Motor neuron (in vitro differentiated cells): ENCODE data around the gene TAF5L. TPM values are rescaled to one million over a fixed set of nuclear protein-coding genes. Genes with fewer than 3 reads are reported as not detected.

ENCODE experiments used
- ATAC-seq, 8 experiments: fragments of 200-7000 bp; cut with Tn5 transposase; replicated peaks in 6 of 8; 2 replicates each; pipeline ENCODE4 v1.8.0; 2021; ENCODE audit warnings: mild to moderate bottlenecking in 8 of 8, moderate library complexity in 8 of 8
- H3K27ac ChIP-seq, 2 donors: fragments of 250-450 bp; sonication (Bioruptor Pico); 2 replicates each; pipeline ENCODE4 v1.9.0; 2021; ENCODE audit warnings: antibody characterized with exemption in 2 of 2, mild to moderate bottlenecking in 2 of 2, moderate library complexity in 1 of 2
- H3K4me1 ChIP-seq, 2 donors: fragments of 250-450 bp; sonication (Bioruptor Pico); replicated peaks in 1 of 2; 2 replicates each; pipeline ENCODE4 v1.6.1; 2021; ENCODE audit warnings: antibody characterized with exemption in 2 of 2, mild to moderate bottlenecking in 2 of 2, moderate library complexity in 1 of 2
- H3K4me3 ChIP-seq, 5 donors: fragments of 250-450 bp; sonication (Bioruptor Pico); 2 replicates each; pipeline ENCODE4 v1.9.0; 2021; ENCODE audit warnings: antibody characterized with exemption in 5 of 5, mild to moderate bottlenecking in 5 of 5, moderate library complexity in 4 of 5
- WGBS, 10 experiments: fragments of 450-650 bp; shearing (Covaris generic); methylation state at CpG; one replicate each; pipeline ENCODE4 v1.0.0; 2022; 5-methylcytosine and 5-hydroxymethylcytosine counted together
- in situ Hi-C, 9 experiments: fragments of 400-800 bp; cut with MboI; loops; one replicate each; pipeline ENCODE4 v1.15.0; 2021; ENCODE audit warnings: low sequenced_read_pairs in 9 of 9, low pct_unique_long_range_greater_than_20kb in 2 of 9; ENCODE audit not compliant: unreplicated experiment in 9 of 9
- total RNA-seq, 8 experiments: library from RNA; unstranded; fragments of 300-600 nt; gene quantifications; 2 replicates each; pipeline versions ENCODE4 v1.2.3 to v1.2.4, GENCODE V29; 2022

Gene TAF5L
- total RNA-seq, 8 experiments from 2014 or later: 12.2 to 34.3 (median 17.9) TPM

DNA sequence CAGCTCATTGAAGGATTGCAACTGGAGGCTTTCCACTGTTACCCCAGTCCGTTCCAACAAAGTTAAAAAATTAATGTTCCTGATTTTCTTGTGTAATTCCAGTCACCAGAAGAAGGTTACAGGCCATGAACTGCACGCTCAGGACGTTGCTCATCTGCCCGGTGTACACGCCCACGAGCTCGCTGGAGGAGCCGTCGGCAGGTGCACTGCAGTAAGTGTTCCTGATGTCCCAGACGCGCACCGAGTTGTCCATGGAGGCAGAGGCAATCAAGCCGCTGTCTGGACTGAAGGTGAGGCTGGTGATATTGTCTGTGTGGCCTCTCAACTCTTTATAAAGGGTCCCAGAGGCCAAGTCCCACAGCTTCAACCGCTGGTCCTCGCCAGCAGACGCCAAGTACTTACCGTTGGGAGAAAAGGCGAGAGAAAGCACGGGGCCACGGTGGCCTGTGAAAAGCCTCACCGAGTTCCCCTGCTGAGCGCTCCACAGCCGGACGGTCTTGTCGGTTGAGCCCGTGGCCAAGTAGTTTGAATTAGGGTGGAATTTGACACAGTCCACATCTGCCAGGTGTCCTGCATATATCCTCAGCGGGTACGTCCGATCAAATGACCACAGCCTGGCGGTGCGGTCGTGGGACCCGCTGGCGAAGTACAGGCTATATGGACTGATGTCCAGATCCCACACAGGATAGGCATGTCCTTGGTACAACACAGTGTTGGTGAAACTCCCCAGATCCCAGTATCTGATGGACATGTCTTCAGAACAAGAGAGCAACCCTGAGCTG, 31.5 kb downstream of the TAF5L start:
- in situ Hi-C loops: no loop called here
- 94 to 100% (median 95%) methylated on average over 3 to 33 of the region's 34 CpGs; no CpG with 5 or more reads in 4 of the 10 experiments for WGBS, 10 experiments
- ATAC-seq: no peak
- Histone ChIP-seq H3K4me3 (no peak overlapping the region), H3K4me1 (no peaks in the 10 kb centered on the region), H3K27ac (no peak overlapping the region)

DNA sequence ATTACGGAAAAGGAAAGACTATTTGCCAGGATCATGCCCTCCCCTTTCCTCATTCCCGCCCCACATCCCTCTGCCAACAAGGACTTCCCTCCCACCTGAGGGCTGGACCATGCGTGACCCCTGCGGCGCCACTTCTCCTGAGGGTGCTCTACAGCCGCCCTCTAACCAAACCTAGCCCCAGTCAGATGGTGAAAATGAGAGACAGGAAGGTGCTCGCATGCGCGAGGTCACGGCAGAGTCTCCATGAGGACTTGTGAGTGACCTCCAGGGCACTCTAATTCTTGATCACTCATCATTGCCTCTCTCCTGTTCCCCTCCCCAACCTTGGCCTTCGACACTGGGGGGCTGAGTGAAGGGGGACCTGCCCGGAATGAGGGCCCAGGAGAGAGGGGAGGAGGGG, 32.1 kb downstream of the TAF5L start:
- ATAC-seq: no peak
- WGBS, 10 experiments: 90 to 100% (median 100%) methylated on average over 2 to 5 of the region's 12 CpGs; no CpG with 5 or more reads in 5 of the 10 experiments
- H3K27ac ChIP-seq: no peak overlapping the region
- H3K4me3 ChIP-seq: no peak overlapping the region
- no peaks in the 10 kb centered on the region for H3K4me1 ChIP-seq
- in situ Hi-C loops: no loop called here

DNA sequence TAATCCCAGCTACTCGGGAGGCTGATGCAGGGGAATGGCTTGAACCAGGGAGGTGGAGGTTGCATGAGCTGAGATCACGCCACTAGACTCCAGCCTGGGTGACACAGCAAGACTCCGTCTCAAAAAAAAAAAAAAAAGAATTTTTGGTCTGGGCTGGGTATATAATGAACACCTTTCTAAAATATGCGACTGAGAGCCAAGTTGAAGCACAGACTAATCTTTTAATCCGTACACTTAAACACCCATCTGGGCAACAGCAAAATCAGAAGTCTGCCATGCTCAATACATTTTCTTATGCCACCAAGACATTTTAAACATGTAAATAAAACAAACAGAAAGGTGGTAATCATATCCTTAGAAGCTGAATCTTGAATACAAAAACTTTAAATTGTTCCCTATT, 35.8 kb downstream of the TAF5L start:
- in situ Hi-C loops: no loop called here
- H3K4me1 ChIP-seq: no peaks in the 10 kb centered on the region
- H3K4me3 ChIP-seq: no peak overlapping the region
- WGBS, 10 experiments: 63 to 100% (median 95%) methylated on average over 2 to 5 of the region's 5 CpGs
- no peak overlapping the region for H3K27ac ChIP-seq
- no peak for ATAC-seq

DNA sequence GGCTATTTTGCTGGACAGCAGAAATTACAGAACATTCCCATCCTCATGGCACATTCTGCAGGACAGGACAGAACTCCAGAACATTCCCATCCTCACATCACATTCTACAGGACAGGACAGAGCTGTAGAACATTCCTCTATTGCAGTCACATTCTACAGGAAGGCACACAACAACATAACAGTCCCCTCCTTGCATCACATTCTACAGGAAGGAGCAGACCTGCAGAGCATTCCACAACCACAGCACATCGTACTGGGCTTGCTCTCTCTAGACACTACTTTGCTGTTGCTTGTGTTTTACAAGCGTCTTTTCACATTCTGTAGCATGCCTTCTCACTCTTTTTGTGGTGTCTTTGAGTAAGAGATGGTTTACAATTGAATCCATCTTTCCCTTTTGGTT, 40.6 kb downstream of the TAF5L start:
- Histone ChIP-seq H3K27ac (no peak overlapping the region), H3K4me3 (no peak overlapping the region), H3K4me1 (no peaks in the 10 kb centered on the region)
- in situ Hi-C loops: no loop called here
- no peak for ATAC-seq
- 0 to 100% (median 86%) methylated on average over 1 to 2 of the region's 2 CpGs; no CpG with 5 or more reads in 3 of the 10 experiments for WGBS, 10 experiments

DNA sequence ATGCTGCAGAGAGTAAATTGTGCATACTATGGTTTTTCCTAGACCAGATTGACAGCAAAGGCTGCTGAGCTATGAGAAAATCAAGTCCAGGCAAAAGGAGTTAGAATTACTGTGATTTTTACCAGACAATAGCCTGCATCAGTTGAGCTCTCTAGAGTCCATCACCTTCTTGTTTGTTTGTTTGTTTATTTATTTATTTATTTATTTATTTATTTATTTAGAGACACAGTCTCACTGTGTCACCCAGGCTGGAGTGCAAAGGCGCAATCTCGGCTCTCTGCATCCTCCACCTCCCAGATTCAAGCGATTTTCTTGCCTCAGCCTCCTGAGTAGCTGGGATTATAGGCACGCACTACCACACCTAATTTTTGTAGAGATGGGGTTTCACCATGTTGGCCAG, 43.2 kb downstream of the TAF5L start:
- H3K4me3 ChIP-seq: no peak overlapping the region
- in situ Hi-C loops: no loop called here
- WGBS, 10 experiments: 33 to 100% (median 88%) methylated on average over 1 to 4 of the region's 4 CpGs; no CpG with 5 or more reads in 2 of the 10 experiments
- no peak for ATAC-seq
- H3K4me1 ChIP-seq: peaks cover 4 to 12% of the 10 kb centered on the region in 2 donors
- H3K27ac ChIP-seq: no peak overlapping the region

DNA sequence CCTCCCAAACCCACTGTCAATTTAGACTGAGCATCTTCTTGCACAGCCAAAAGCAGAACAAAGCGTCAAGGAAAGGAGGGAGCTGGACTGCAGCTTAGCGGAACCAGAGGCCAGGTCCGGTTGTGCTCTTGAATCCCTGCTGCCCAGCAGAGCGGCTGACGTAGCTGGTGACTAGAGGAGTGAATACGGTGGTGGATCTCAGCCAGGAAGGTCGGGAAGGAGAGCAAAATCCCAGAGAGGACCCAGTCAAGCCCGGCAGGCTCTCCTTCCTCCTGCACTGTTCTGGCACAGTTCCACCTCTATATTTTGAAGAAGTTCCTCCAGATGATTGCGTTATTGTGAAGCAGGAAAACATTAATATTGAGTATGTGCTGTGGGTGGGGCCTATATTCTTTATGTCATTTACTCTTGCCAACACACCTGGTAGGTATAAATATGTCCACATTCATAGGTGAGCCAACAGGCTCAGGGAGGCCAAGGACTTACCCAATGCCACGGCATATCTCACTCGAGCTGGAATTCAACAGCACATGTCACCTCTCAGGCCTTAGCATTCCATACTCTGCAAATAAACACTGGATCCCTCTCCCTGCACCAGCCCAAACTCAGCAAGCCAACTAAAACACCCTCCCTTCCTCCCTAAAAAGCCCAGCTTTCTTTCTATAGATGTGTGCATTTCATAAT, 43.8 kb downstream of the TAF5L start:
- Histone ChIP-seq H3K27ac (no peak overlapping the region), H3K4me3 (no peak overlapping the region), H3K4me1 (peaks cover 4 to 12% of the 10 kb centered on the region in 2 donors)
- in situ Hi-C loops: no loop called here
- WGBS, 10 experiments: 60 to 95% (median 73%) methylated on average over 3 to 11 of the region's 11 CpGs; no CpG with 5 or more reads in 3 of the 10 experiments
- ATAC-seq: peak in 1 of 8 experiments; percentile 77

DNA sequence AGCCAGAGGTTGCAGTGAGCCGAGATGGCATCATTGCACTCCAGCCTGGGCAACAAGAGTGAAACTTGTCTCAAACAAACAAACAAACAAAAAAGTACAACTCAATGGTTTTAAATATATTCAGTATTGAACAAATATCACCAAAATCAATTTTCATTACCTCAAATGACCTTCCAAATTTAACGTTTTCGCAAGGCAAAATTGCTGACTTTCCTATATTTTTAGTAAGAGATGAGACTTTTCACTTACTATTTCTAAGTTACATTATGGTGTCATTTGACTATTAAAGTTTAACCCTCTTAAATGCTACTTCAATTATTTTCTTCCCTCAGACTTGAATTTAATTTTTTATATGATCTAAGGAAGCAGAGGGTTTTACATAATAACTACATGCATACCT, 44.4 kb downstream of the TAF5L start:
- in situ Hi-C loops: no loop called here
- H3K27ac ChIP-seq: no peak overlapping the region
- WGBS, 10 experiments: 66 to 100% (median 92%) methylated on average over 2 to 3 of the region's 3 CpGs; no CpG with 5 or more reads in 1 of the 10 experiments
- H3K4me3 ChIP-seq: no peak overlapping the region
- ATAC-seq: no peak
- H3K4me1 ChIP-seq: peaks cover 4 to 12% of the 10 kb centered on the region in 2 donors

DNA sequence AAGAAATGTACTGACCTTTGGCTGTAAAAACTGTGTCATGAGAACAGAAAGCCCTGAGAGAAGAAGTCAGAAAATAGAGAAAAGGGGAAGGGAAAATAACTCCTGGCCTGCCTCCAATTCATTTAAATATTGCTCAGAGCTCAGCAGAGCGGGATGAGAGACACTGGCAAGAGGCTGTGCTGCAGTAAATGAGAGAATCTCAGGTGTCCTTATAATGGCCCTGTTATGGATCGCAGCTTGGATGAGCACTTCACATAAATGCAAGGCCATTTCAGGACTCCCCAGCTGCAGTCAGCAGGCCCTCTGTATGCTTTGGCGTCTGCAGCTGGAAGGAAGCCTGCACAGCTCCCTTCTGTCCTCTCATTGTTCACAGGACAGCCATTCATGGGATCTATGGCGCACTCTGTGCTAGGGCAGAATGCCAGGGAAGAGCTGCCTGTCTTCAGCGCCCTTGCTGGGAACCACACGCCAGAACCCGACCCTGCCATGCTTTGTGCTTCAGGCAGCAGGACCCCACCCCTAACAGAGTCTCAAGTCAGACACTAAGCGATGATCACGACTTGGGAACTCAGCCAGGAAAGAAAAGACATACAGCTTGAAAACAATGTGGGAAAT, 46.8 kb downstream of the TAF5L start:
- in situ Hi-C loops: no loop called here
- peak overlapping the region in 1 of 2 donors; percentile 32 for H3K27ac ChIP-seq
- ATAC-seq: peak; percentile 80 to 98 (median 97)
- peaks cover 4 to 12% of the 10 kb centered on the region in 2 donors for H3K4me1 ChIP-seq
- 0 to 55% (median 20%) methylated on average over 1 to 9 of the region's 9 CpGs; no CpG with 5 or more reads in 1 of the 10 experiments for WGBS, 10 experiments
- no peak overlapping the region for H3K4me3 ChIP-seq

DNA sequence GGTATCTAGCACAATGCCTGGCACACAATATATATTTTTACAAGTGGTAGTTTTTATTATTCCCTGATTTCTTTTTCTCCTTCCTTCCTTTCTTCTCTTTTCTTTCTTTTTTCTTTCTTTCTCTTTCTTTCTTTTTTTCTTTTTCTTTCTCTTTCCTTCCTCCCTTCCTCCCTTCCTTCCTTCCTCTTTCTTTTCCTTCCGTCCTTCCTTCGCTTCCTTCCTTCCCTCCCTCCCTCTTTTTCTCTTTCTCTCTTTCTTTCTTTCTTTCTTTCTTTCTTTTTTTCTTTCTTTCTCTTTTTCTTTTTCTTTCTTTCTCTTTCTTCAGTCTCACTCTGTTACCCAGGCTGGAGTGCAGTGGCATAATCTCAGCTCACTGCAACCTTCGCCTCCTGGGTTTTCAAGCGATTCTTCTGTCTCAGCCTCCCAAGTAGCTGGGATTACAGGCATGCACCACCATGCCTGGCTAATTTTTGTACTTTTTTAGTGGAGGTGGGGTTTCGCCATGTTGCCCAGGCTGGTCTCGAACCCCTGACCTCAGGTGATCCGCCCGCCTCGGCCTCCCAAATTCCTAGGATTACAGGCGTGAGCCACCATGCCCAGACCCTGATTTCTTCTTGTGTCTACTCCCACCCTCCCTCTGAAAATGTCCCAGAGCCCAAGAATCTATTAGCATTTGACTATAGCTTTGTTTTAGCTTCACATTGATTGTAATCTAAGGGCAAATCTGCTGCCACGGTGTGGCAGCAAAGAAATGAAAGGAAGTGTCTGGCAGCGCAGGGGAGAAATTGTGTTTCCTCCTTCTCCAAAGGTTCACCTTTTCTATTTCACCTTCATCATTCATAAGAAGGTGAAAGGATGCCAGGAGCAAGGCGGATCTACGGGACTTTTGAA, 47.5 kb downstream of the TAF5L start:
- Histone ChIP-seq H3K4me3 (no peak overlapping the region), H3K4me1 (peaks cover 4 to 12% of the 10 kb centered on the region in 2 donors), H3K27ac (peak overlapping the region in 1 of 2 donors; percentile 6)
- 53 to 88% (median 78%) methylated on average over 5 to 14 of the region's 14 CpGs for WGBS, 10 experiments
- in situ Hi-C loops: no loop called here
- ATAC-seq: peak in 2 of 8 experiments; percentile 5 to 27

DNA sequence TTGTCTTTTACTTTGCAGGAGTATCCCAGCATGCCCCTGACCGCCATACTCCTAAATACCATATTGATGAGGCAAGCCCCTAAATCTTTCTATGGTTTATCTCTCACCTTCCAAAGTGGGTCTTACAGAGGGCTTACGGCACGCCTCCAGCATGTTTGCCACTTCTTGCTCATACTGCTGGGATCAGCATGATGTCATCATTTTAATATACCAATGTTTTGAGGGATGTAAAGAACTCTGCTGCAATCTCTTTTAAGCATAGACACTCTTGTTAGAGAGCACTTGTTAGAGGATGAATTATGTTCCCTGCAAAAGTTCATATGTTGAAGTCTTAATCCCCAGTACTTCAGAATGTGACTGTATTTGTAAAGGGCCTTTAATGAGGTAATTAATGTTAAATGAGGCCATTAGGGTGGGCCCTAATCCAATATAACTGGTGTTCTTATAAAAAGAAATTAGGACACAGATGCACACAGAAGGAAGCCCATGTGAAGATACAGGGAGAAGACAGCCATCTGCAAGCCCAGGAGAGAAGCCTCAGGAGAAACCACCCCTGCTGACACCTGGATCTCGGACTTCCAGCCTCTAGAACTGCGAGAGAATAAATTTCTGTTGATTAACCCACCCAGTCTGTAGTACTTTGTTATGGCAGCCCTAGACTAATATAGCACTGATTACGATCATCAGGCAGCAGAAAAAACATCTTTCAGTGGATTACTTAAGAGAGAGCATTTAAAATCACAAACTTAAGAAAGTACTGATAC, 51.1 kb downstream of the TAF5L start:
- no peak overlapping the region for H3K4me3 ChIP-seq
- in situ Hi-C loops: no loop called here
- ATAC-seq: peak in 1 of 8 experiments; percentile 7
- H3K27ac ChIP-seq: no peak overlapping the region
- WGBS, 10 experiments: 44 to 100% (median 90%) methylated on average over 1 to 6 of the region's 6 CpGs; no CpG with 5 or more reads in 1 of the 10 experiments
- H3K4me1 ChIP-seq: peaks cover 4 to 12% of the 10 kb centered on the region in 2 donors

DNA sequence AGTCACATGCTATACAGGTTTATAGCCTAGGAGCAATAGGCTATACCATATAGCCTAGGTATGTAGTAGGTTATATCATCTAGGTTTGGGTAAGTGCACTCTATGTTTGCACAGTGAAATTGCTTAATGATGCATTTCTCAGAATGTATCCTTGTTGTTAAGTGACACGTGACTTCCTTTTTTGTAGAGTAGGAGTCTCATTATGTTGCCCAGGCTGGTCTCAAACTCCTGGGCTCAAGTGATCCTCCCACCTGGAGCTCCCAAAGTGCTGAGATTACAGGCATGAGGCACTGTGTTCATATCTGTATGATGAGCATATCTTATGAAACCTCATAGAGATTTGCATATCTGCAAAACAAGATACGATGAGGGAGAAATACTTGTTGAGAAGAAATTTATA, 53.6 kb downstream of the TAF5L start:
- no peaks in the 10 kb centered on the region for H3K4me1 ChIP-seq
- WGBS, 10 experiments: 43 to 100% (median 92%) methylated on average over 1 to 2 of the region's 2 CpGs; no CpG with 5 or more reads in 2 of the 10 experiments
- H3K27ac ChIP-seq: no peak overlapping the region
- in situ Hi-C loops: no loop called here
- ATAC-seq: no peak
- H3K4me3 ChIP-seq: no peak overlapping the region
